ENCODE data around the gene CROCC2. TPM values are rescaled to one million over a fixed set of nuclear protein-coding genes. Genes with fewer than 3 reads are reported as not detected.

The CROCC2 gene
- total RNA-seq, 1 donor from 2014 or later, result 3.4 TPM

GRCh38 chr2:241019441-241020139 lies 113.5 kb downstream of the CROCC2 start:
- ATAC-seq (no peak), DNase-seq (no peak)
- TF ChIP-seq CTCF (IDR thresholded peaks at IDR 0.05), result no peak
- no peaks in the 10 kb centered on the region for H3K4me1 ChIP-seq
- no peak overlapping the region for H3K4me3 ChIP-seq
- no peaks in the 10 kb centered on the region for H3K9me3 ChIP-seq
- H3K27me3 ChIP-seq (ENCODE audit: low read depth), result no peaks in the 10 kb centered on the region
- H3K27ac ChIP-seq, result no peak overlapping the region
- H3K36me3 ChIP-seq, result no peaks in the 10 kb centered on the region
- intact Hi-C loops (cut with DNase I), result no loop called here

GRCh38 chr2:241020201-241020600 lies 114.1 kb downstream of the CROCC2 start:
- intact Hi-C loops (cut with DNase I), result no loop called here
- Histone ChIP-seq H3K4me3 (no peak overlapping the region), H3K27me3 (ENCODE audit: low read depth) (no peaks in the 10 kb centered on the region), H3K27ac (no peak overlapping the region), H3K36me3 (no peaks in the 10 kb centered on the region), H3K9me3 (peaks cover 2% of the 10 kb centered on the region), H3K4me1 (no peaks in the 10 kb centered on the region)
- DNase-seq (no peak), ATAC-seq (no peak)
- no peak for TF ChIP-seq CTCF (IDR thresholded peaks at IDR 0.05)

GRCh38 chr2:241020629-241021190 lies 114.6 kb downstream of the CROCC2 start:
- DNase-seq, result no peak
- TF ChIP-seq CTCF (IDR thresholded peaks at IDR 0.05), result no peak
- ATAC-seq, result no peak
- Histone ChIP-seq H3K9me3 (peaks cover 7% of the 10 kb centered on the region), H3K4me1 (no peaks in the 10 kb centered on the region), H3K27ac (no peak overlapping the region), H3K4me3 (no peak overlapping the region), H3K27me3 (ENCODE audit: low read depth) (no peaks in the 10 kb centered on the region), H3K36me3 (no peaks in the 10 kb centered on the region)
- intact Hi-C loops (cut with DNase I), result no loop called here

GRCh38 chr2:241025639-241026038 lies 119.5 kb downstream of the CROCC2 start:
- no peak for DNase-seq
- intact Hi-C loops (cut with DNase I), result no loop called here
- no peaks in the 10 kb centered on the region for H3K27me3 ChIP-seq (ENCODE audit: low read depth)

GRCh38 chr2:241029599-241030332 lies 123.6 kb downstream of the CROCC2 start:
- H3K27ac ChIP-seq, result no peak overlapping the region

More at GRCh38 chr2:241025639-241026038, 119.5 kb downstream of the CROCC2 start:
- peaks cover 5% of the 10 kb centered on the region for H3K36me3 ChIP-seq
- no peak for ATAC-seq
- no peak overlapping the region for H3K4me3 ChIP-seq
- H3K27ac ChIP-seq, result no peak overlapping the region
- no peak for TF ChIP-seq CTCF (IDR thresholded peaks at IDR 0.05)
- peaks cover 22% of the 10 kb centered on the region for H3K9me3 ChIP-seq
- H3K4me1 ChIP-seq, result no peaks in the 10 kb centered on the region

More at GRCh38 chr2:241029599-241030332, 123.6 kb downstream of the CROCC2 start:
- peaks cover 35% of the 10 kb centered on the region for H3K36me3 ChIP-seq
- no peak overlapping the region for H3K4me3 ChIP-seq
- H3K4me1 ChIP-seq, result no peaks in the 10 kb centered on the region
- no peak for TF ChIP-seq CTCF (IDR thresholded peaks at IDR 0.05)
- ATAC-seq, result peak; percentile 9 to 18
- DNase-seq, result no peak
- no peaks in the 10 kb centered on the region for H3K27me3 ChIP-seq (ENCODE audit: low read depth)
- H3K9me3 ChIP-seq, result peaks cover 22% of the 10 kb centered on the region
- intact Hi-C loops (cut with DNase I), result no loop called here

All from lower lobe of right lung (tissue), 2 donors.